ENCODE measurements around the gene MAGEB17.

MAGEB17 gene

DNA sequence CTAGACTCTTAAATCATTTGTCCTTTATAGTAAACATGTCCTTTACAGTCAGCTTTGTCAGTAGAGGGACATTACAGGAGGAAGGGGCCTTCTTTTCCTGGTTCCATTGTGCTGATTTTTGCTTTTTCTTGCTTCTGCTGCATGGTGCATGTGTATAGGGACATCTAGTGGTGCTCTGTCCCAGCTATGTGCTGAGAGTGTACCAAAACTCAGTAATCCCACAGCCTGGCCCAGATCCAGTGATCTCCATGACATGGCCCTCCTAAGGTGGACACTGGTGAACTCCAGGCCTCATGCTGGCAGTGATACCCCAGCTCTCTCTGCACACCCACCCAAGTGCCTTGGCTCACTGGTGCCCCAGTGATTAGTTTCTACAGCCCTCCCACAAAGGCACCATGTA is 45.2 kb downstream of the MAGEB17 start:
- DNase-seq, result peak in 1 of 3 experiments; percentile 4

DNA sequence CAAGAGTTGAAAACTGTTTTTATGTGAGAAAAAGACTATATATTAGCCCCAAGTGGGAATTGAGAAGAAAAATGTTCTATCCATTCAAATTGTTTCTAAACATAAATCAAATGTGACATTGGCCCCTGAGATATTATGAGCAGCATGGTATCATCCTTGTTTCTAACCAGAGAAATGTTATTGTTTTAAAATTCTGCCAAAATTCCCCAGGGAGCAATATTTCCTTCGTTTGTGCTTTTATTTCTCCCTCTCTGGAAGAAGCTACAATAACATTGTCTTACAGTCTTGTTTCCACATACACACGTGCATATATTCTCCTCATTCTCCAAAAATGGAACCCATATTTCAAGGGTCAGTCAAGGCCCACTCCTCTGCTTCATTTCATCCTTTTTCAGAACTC is 46.7 kb downstream of the MAGEB17 start:
- no peak for DNase-seq

GRCh38 chrX:16215660-16216059 is 48.4 kb downstream of the MAGEB17 start:
- peak in 1 of 3 experiments; percentile 4 for DNase-seq
